ENCODE data around the gene EPPIN. TPM values are rescaled to one million over a fixed set of nuclear protein-coding genes. Genes with fewer than 3 reads are reported as not detected.

Gene EPPIN
- total RNA-seq, 1 experiment from 2014 or later: not detected

DNA sequence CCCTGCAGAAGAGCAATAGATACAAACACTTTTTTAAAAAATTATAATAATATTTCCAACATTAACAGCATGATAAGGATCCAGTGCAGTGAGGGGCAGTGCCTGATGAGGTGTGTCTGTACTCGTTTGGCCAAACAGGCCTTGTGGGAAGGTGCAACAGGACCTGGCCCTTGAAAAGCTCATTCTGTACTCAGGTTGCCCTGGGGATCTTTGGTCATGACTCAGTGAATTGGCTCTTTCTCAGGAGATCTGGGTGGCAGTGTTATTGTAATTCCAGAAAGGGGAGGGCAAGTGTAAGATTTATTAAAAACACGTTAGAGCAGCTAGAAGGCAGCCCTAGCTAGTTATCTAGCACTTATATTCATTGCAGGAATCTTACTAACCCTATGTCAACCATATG, 28.9 kb downstream of the EPPIN start:
- no peaks in the 10 kb centered on the region for H3K36me3 Mint-ChIP-seq (ENCODE audit: insufficient read depth, unreplicated experiment)
- BruUV-seq (replicated peaks): no TSS peak
- no peak overlapping the region for H3K4me3 Mint-ChIP-seq (ENCODE audit: low read depth, unreplicated experiment)
- peaks cover 13% of the 10 kb centered on the region for H3K27me3 Mint-ChIP-seq (ENCODE audit: unreplicated experiment)
- H3K9me3 Mint-ChIP-seq (ENCODE audit: low read depth, unreplicated experiment): no peaks in the 10 kb centered on the region
- TF ChIP-seq, protein P1, sequence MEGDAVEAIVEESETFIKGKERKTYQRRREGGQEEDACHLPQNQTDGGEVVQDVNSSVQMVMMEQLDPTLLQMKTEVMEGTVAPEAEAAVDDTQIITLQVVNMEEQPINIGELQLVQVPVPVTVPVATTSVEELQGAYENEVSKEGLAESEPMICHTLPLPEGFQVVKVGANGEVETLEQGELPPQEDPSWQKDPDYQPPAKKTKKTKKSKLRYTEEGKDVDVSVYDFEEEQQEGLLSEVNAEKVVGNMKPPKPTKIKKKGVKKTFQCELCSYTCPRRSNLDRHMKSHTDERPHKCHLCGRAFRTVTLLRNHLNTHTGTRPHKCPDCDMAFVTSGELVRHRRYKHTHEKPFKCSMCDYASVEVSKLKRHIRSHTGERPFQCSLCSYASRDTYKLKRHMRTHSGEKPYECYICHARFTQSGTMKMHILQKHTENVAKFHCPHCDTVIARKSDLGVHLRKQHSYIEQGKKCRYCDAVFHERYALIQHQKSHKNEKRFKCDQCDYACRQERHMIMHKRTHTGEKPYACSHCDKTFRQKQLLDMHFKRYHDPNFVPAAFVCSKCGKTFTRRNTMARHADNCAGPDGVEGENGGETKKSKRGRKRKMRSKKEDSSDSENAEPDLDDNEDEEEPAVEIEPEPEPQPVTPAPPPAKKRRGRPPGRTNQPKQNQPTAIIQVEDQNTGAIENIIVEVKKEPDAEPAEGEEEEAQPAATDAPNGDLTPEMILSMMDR (IDR thresholded peaks at IDR 0.05; ENCODE audit: unreplicated experiment): no peak
- CTCF ChIA-PET: interaction anchor here (0.7 to 1.7 kb wide), 11 partner anchors 9 to 252 kb away, joined by 3 to 8 read pairs (median 4); no protein-coding TSS in a partner anchor
- peak overlapping the region; percentile 50 for H3K27ac Mint-ChIP-seq (ENCODE audit: unreplicated experiment)
- peaks cover 24% of the 10 kb centered on the region for H3K4me1 Mint-ChIP-seq (ENCODE audit: low read depth, unreplicated experiment)
- peak; percentile 83 for DNase-seq
- intact Hi-C loops (cut with micrococcal nuclease; ENCODE audit: unreplicated experiment): no loop called here

DNA sequence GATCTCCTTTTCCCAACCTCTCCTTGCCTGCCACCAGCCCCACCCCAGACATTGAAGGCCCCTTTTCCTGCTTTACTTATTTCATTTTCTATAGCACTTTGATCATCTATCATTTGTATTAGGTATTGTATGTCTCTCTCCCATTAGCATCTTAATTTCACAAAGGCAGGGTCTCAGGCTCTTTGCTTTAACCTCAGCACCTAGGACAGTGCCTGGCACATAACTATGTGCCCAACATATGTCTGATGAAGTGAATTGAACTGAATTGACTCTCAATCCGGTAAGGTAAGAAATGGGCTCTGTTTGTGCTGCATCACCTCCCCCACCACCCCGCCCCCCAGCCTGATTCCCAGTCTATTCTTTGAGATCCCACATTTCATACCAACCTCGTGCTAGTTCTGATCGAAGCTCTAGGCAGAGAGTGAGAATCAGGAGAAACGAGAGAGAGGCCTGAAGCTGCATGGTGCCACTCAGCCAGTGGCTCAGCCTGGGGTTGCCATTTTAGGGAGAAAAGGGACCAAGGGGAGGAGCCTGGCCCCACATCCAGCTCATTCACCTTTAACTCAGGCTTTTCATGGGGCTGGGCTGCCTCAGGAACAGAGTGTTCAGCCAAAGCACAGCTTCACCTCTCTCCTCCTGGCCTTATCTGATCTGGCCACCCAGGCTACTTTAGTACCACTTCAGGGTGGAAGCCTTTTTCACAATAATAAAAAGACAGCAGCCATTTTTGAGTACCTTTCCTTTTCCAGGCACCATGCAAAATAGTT, 31.9 kb downstream of the EPPIN start, which contains the start of gene SPINT3:
Gene SPINT3 (minus strand): TSS at position 476 of the 767 bp plus-strand sequence. CDS start 14 bp downstream, at position 462.
- Mint-ChIP-seq H3K4me3 (ENCODE audit: low read depth, unreplicated experiment) (no peak within 1 kb of the TSS), H3K9me3 (ENCODE audit: low read depth, unreplicated experiment) (peaks cover 2% of the 10 kb centered on the region), H3K4me1 (ENCODE audit: low read depth, unreplicated experiment) (peaks cover 30% of the 10 kb centered on the region), H3K36me3 (ENCODE audit: insufficient read depth, unreplicated experiment) (no peaks in the 10 kb centered on the region), H3K27me3 (ENCODE audit: unreplicated experiment) (no peaks in the 10 kb centered on the region), H3K27ac (ENCODE audit: unreplicated experiment) (no peak within 1 kb of the TSS)
- TF ChIP-seq, protein P1 (IDR thresholded peaks at IDR 0.05; ENCODE audit: unreplicated experiment): no peak
- intact Hi-C loops (cut with micrococcal nuclease; ENCODE audit: unreplicated experiment): no loop called here
- BruUV-seq (replicated peaks): no TSS peak
- CTCF ChIA-PET: no interaction called here
- DNase-seq: no peak

DNA sequence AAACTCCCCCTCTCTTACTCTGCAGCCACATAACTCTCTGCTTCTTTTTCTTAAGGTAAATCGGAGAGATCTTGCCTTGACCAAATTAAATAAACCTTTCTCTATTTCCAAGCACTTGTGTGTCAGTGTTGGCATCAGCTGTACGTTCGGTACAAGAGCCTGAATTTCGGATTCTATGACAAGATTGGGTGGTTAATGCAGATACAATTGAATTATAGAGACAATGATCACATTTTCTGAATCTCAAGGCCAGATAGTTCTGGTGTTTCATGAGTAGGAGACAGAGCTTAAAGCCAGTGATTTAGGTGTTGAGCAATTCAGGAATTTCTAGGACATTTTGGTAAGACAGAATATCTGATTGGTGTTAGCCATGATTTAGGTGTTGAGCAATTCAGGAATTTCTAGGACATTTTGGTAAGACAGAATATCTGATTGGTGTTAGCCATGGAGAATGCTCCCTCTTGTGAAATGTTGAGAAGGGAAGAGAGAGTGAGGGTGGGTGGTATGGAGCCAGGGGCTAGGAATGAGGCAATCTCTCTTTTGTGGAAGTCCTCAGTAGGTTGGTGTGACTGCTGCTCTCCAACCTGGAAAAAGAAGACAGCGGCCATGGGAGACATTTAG, 36.8 kb downstream of the EPPIN start:
- H3K4me1 Mint-ChIP-seq (ENCODE audit: low read depth, unreplicated experiment): peaks cover 46% of the 10 kb centered on the region
- no peak overlapping the region for H3K4me3 Mint-ChIP-seq (ENCODE audit: low read depth, unreplicated experiment)
- intact Hi-C loops (cut with micrococcal nuclease; ENCODE audit: unreplicated experiment): no loop called here
- peaks cover 5% of the 10 kb centered on the region for H3K9me3 Mint-ChIP-seq (ENCODE audit: low read depth, unreplicated experiment)
- H3K27me3 Mint-ChIP-seq (ENCODE audit: unreplicated experiment): no peaks in the 10 kb centered on the region
- peaks cover 4% of the 10 kb centered on the region for H3K36me3 Mint-ChIP-seq (ENCODE audit: insufficient read depth, unreplicated experiment)
- CTCF ChIA-PET: interaction anchor here (1.4 kb wide), 1 partner anchor 8 kb away, joined by 5 read pairs; no protein-coding TSS in a partner anchor
- BruUV-seq (replicated peaks): no TSS peak
- TF ChIP-seq, protein P1 (IDR thresholded peaks at IDR 0.05; ENCODE audit: unreplicated experiment): no peak
- no peak for DNase-seq
- H3K27ac Mint-ChIP-seq (ENCODE audit: unreplicated experiment): peak overlapping the region; percentile 51

DNA sequence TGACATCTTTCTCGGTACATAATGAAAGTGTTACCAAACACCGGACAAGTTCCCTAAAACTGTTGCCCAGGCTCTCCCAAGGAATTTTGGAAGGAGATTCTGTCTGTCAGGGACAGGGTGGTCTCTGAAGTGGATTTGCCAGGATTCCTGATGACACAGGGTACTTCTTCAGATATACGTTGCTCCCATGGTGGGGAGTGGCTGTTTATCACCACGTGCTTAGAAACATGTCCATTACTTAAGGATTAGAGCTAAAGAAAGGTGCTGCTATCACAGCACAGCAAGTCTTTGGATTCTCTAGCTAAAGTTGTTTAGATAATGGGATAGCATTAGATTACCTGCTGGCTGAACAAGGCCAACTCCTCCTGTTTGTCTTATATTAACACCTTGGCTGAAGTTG, 38.1 kb downstream of the EPPIN start:
- CTCF ChIA-PET: interaction anchor here (0.7 to 1.4 kb wide), 2 partner anchors 9 to 187 kb away, joined by 4 to 5 read pairs; no protein-coding TSS in a partner anchor
- Mint-ChIP-seq H3K36me3 (ENCODE audit: insufficient read depth, unreplicated experiment) (peaks cover 4% of the 10 kb centered on the region), H3K4me1 (ENCODE audit: low read depth, unreplicated experiment) (peaks cover 46% of the 10 kb centered on the region), H3K4me3 (ENCODE audit: low read depth, unreplicated experiment) (no peak overlapping the region), H3K9me3 (ENCODE audit: low read depth, unreplicated experiment) (peaks cover 5% of the 10 kb centered on the region), H3K27ac (ENCODE audit: unreplicated experiment) (no peak overlapping the region), H3K27me3 (ENCODE audit: unreplicated experiment) (no peaks in the 10 kb centered on the region)
- intact Hi-C loops (cut with micrococcal nuclease; ENCODE audit: unreplicated experiment): no loop called here
- no peak for DNase-seq
- TF ChIP-seq, protein P1 (IDR thresholded peaks at IDR 0.05; ENCODE audit: unreplicated experiment): no peak
- BruUV-seq (replicated peaks): no TSS peak
